IPS-11a (cell line): Measurements from ENCODE around the gene GH2.

Experiments used
- H3K4me3 ChIP-seq: one replicate; pipeline ENCODE4 v1.5.1; 2013; ENCODE audit warnings: low read depth, low read length, control low read depth

The GH2 gene

DNA sequence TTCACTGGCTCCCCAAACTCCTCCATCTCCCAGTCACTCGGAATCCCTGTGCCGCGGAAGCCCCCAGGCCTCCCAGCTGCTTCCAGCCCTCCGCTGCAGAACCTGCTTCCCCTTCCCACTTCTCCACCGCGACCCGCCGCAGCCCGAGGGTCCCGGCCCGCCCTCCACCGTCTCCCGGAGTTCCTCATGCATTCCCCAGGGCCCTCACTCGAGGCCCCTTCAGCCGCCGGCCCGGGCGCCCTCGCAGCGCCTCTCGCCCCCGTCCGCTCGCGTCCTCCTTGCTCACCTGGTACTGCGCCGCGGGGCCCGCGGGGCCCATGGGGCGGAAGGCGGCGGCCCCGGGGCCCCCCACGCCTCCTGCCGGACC is 39.6 kb downstream of the GH2 start:
- peak overlapping the region; percentile 82 for H3K4me3 ChIP-seq

DNA sequence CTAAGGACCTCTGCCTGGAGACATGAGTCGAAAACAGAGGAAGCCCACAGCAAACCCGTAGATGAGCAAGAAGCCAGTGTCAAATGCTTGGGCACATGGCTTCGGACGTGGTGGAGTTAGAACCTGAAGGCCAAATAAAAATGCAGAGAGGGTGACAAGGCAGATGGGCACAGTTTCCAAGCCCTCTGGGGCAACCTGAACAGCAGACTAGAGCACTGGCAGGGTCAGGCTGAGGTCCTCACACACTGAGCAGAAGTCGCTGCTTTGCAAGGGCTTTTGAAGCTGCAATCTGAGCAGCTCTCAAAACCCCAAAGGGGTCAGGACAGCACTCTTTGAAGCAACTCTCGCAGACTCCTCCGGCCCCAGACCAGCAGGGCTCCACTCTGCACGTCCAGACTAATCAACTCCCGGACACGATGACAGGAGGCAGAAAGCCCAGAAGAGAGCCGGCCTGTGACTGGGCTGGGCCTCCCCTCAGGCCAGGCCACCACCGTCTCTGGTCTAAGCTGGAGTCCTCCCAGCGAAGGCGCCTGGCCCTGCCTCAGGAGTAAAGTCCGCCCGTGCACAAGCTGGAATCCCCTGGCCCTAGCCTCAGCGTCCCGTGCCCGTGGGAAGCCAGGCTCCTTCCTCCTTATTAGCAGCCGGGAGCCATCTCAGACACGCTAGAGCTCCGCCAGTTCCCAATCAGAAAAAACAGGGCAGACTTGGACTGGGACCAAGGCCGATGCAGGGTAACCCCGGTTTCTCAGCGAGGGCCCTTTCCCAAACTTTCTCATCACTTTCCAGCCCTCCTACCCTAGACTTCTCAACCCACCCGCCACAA is 40.2 kb downstream of the GH2 start:
- H3K4me3 ChIP-seq: peak overlapping the region; percentile 82

DNA sequence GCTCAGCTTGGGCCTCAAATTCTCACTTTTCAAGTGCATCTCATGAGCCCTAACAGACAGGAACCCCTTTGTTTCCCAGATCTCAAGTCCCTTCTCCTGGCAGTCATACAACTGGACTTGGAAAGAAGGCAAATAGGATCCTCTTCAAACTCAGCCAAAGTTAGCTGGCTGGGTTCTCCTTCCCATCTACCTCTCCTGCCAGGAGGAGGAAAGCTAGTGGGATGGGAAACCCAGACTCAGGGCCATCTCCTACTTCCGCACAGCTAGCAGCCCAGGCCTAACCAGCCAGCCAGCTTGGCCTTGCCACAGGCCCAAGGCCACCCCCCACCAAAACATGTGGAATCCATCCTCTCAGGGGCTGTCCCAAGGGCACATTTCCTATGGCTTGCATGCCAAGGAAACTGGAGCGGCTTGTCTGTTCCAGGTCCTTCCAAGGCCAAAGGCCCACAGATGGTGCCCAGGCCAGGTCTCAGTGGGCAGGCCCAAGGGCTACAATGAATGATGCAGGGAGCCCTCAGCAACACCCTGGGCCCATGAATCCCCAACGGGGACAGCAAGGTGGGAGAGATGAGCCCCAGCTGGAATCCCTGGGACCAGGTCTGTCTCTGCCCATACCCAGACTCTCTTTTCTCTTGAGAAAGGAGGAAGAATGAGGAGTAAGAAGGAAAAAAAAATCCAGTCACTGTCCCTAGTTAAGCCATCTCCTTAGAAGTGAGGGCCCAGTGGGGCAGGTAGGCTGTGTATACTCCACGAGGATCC is 41.0 kb downstream of the GH2 start:
- H3K4me3 ChIP-seq: no peak overlapping the region

DNA sequence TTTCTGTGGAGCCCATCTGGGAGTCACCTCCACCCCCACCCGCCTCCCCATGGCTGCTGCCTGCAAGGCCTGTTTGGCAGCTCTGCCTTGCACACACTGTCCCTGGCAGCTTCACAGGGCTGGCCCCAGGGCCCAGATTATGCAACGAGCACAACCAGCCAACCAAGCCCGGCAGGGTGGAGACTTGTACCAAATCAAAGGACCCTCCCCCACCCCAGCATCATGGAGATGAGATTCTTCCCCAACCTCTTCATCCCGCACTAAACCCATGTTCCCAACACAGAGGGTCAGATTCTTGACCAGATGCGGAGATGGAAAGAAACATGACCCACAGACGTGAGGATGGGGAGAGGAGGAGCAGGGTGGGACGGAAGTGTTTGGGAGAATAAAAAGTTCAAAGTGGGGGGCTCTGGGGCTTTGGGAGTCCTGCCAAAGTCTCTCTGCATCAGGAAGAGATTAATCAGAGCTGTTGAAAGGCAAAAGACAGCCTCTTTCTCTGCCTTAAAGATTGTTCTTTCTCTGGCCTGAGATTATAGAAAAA is 43.0 kb downstream of the GH2 start:
- H3K4me3 ChIP-seq: no peak overlapping the region

DNA sequence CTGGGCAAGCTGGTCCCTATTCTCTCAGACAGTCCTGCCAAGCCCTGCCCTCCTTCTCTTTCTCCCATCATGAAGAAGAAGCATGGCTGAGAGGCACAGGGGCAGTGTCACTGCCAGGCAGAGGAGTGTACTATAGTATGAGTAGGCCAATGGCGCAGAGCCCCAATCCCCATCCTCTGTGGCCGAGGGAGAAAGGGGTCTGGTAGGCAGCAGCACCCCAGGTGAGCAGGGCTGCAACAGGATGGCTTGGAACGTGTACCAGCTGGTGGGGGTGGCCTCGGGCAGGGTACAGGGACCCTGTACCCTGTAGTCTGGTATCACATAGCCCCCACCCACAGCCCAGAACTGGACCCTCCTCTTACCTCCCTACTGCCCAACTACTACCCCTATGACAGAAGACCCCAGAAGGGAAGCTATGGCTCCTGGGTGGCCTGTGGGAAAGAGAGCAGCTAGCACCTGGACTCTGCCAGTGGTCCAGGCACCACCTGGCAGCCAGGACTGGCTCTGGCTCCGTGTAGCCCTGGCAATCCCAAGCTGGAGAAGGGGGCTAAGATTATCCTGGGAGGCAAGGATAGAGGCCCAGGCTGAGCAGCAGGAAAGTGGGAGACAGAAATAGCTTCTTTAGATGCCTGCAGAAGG is 43.7 kb downstream of the GH2 start:
- H3K4me3 ChIP-seq: no peak overlapping the region

DNA sequence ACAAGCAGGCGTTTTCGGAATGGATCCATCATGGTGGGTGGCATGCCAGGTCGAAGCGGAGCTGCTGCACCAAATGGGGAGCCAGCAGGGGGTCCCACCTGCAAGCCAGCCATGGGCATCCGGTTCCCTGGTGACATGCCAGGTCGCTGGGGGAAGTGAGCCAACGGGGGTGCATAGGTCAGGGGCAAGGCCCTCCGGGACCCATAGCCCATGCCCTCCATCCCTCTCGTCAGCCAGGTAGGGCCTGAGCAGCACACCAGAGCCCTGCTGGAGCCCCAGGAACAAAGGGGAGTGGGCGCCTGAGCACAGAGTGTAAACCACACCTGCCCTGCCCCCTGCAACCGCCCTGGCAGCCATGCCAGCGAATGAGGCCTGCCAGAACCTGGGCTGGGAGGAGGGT is 44.3 kb downstream of the GH2 start:
- no peak overlapping the region for H3K4me3 ChIP-seq

DNA sequence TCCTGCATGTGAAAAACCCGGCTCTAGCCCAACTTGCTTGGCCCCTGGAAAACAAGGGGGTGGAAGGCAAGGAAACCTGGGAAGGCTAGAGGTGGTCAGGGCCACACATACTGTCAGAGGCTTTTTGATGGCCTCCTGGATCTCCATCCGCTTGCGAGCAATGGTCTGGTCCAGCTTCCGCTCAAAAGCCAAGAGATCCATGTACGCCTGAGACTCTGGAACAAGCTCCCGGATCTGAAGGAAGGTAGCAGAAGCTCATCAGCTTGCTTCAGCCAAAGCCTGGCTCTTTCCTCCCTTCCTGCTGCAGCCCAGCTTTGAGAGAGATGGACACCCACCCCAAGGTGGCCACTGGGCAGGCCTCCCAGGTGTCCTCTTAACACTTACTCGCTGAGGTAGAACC is 44.9 kb downstream of the GH2 start:
- H3K4me3 ChIP-seq: no peak overlapping the region

DNA sequence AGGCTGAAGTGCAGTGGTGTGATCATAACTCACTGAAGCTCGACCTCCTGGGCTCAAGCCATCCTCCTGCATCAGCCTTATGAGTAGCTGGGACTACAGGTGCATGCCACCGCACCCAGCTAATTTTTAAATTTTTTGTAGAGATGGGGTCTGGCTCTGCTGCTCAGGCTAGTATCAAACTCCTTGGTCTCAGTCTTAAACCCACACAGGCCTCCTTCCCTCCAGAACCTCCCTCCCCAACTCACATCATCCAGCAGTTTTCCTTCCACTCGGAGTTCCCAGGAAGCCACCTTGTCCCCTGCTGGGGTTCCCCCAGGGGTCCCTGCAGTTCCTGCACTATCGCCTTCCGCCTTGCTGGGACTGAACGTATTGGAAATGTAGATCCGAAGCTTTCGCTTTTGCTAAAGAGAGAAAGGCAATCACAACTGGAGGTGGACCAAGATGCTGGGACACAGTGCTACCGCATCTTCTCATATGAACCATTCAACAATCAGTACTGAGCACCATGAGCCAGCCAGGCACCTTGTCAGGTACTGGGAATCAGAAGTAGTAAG is 46.5 kb downstream of the GH2 start:
- no peak overlapping the region for H3K4me3 ChIP-seq

DNA sequence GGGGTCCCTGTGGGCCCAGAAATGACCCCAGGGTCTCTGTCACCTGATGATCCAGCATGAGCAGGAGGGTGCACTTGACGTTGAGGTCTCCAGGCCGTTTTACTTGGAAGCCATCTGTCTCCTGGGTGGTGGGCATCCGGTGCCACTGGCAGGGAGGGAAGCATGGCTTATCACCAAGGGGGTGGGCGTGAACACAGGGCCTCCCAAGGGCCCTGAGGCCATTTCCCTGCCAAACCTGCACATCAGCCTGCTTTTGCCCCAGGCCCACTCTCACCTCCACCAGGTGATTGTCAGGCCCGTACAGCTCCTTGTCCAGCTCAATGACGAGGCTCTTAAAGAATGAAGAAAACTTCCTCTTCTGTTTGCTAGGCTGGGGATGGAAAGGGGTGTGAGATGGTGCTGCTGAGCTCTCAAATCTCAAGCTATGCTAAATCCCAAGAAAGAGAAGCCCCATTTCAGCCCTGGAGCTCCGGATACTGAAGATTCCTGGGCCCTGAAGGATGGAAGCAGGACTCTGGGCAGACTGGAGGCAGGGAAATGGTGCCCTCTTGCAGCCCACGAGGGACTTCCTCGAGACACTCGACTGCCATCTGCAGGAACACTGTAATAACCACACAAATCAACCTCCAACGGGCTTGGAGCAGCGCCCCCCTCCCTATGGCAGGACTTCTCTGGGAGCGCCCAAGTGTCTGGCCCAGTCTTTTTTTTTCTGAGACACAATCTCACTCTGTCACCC is 47.1 kb downstream of the GH2 start:
- no peak overlapping the region for H3K4me3 ChIP-seq

DNA sequence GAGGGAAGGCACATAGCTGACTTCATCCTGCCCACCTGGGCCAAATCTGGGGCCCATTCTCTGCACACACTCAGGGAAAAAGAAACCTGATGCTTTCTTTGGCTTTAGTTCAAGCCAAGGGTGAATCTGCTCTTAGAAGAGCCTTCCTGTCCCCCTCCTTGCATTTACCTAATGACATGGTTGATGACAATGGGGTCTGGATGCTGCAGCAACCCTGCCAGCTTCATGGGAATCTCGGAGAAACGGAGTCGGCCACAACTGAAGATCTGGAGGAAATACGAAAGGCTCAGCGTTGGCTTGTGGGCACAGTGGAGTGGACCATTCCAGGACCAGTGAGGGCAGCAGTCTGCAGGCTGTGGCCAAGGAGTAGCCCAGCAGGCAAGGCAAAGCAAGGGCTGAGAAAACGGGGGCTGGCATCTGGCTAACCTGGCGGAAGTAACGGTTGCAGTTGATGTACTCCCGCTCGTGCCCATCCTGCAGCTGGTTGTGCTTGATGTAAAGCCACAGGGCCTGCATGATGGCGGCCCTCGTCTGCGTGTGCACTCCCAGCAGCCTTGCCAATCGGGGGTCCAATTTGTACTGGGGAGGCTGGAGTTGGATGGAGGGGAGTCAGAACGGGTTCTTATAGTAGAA is 47.9 kb downstream of the GH2 start:
- H3K4me3 ChIP-seq: no peak overlapping the region

DNA sequence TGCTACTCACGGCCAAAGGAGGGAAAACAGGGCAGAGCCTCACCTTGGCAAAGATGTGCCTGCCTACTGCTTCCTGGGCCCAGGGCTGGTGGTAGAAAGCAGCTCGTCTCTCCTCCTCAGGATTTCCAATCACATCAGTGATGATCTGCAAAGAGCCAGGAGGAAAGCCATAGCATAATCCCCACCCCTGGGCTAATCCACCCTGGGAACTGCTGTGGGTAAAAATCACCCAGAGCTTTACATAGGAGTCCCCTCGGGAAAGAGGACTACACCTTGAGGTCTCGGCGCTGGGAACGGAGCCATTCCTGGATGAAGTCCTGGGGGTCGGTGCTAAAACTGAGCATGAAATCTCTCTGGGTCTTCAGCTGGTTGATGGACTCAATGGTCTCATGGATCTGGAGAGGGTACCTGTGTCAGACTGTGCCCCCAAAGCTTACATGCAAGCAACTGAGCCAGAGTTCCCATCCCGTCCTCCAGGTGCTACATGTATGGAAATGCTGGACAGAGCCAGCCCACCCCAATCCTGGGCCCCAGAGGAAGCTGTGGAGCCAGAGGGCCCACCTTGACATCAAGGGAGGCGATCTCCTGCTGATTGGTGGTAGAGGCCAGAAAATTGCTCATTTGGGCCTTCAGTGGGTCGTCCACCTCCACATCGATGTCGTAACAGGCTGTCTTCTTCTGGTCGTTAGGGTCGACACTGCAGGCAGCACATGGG is 48.6 kb downstream of the GH2 start:
- H3K4me3 ChIP-seq: no peak overlapping the region

DNA sequence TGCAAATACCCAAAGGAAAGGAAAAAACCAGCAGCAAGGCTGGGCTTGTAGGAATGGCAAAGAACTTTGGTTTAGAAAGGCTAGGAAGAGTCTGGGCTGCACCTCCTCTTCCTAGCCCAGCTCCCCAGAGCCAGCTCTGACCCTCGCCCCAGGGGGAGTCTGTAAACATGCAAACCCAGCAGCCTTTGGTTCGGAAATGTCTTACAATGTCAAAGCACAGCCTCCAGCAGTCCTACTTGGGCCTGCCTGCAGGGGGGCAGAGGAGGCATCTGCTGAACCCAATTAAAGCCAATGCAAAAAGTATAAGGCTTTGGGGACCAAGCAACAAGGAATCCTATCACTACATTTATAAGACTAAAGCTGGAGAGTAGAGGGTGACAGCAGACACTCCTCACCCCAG is 49.3 kb downstream of the GH2 start:
- H3K4me3 ChIP-seq: no peak overlapping the region

DNA sequence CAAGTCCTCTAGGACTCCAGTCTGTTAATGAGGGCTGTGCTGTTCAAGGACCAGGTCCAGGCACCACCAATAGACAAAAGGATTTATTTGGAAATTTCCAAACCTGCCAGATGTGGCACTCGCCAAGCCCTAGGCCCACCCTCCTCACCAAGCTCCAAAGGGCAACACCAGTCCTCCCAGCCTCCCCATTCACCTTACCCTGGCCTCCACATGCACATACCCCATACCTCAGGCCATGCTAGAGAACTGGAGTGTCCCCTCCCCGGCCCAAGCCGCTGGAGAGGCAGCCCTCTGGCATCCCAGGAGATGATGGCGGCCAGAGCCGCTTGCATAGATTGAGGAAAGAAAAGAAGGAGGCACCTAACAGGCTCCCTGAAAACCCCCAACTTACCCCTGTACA is 49.7 kb downstream of the GH2 start:
- no peak overlapping the region for H3K4me3 ChIP-seq

DNA sequence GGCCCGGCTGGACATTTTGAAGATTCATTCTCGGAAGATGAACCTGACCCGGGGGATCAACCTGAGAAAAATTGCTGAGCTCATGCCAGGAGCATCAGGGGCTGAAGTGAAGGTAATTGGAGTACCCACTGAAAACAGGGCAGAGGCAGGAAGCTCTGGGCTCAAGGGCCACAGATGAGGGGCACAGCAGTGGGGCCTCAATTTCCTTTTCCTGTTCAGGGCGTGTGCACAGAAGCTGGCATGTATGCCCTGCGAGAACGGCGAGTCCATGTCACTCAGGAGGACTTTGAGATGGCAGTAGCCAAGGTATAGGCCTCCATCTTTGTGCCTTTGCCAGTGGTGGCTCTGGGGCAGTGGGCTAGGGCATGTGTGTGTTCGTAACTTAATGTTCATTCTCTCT is 50.2 kb downstream of the GH2 start:
- no peak overlapping the region for H3K4me3 ChIP-seq

DNA sequence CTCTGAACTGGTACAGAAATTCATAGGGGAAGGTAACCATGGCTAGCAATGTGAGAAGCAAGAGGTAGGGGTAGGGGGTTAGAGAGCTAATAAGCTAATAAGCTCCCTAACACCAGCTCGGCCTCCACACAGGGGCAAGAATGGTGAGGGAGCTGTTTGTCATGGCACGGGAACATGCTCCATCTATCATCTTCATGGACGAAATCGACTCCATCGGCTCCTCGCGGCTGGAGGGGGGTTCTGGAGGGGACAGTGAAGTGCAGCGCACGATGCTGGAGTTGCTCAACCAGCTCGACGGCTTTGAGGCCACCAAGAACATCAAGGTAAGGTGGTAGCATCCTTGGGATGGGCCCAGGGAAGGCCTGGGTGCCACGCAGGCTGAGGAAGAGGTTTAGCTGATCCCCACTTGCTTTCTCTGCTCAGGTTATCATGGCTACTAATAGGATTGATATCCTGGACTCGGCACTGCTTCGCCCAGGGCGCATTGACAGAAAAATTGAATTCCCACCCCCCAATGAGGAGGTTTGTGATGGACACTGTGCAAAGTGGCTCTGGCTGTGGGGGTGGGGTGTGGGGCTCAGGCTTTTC is 50.7 kb downstream of the GH2 start:
- H3K4me3 ChIP-seq: no peak overlapping the region

DNA sequence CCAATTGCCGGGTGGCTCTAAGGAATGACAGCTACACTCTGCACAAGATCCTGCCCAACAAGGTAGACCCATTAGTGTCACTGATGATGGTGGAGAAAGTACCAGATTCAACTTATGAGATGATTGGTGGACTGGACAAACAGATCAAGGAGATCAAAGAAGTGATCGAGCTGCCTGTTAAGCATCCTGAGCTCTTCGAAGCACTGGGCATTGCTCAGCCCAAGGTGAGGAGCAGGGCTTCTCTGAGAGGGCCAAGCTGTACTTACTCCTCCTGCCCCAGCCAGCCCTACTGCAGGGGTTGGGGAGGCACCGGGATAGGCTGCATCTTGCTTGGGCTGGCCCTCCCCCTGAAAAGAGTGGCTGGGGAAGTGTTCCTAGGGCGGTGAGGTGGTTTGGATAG is 51.5 kb downstream of the GH2 start:
- no peak overlapping the region for H3K4me3 ChIP-seq
